ENCODE data around the gene DCHS2.

Gene DCHS2

GRCh38 chr4:154450966-154451365 is 40.6 kb downstream of the DCHS2 start:
- no peak for DNase-seq (ENCODE audit: low read depth in 2 of 2)

DNA sequence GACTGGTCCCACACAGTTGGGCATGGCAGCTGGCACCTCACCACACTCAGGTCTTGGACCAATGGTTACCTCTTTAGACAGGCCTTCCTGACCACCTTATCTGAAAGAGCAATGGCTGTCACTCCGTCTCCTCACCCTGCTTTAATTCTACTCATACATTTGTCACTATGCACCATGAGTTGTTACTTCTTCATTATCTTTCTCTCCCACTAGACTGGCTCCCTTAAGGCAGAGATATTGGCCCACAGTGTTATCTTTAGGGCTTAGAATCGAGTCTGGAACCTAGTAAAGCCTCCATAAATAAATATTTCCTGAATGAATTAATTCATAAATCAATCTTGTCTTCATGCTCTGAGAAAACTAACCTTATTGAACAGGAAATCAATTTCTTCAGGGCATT is 46.6 kb downstream of the DCHS2 start:
- DNase-seq (ENCODE audit: low read depth in 2 of 2), result no peak

GRCh38 chr4:154441982-154442381 is 49.6 kb downstream of the DCHS2 start:
- DNase-seq (ENCODE audit: low read depth in 2 of 2), result no peak

DNA sequence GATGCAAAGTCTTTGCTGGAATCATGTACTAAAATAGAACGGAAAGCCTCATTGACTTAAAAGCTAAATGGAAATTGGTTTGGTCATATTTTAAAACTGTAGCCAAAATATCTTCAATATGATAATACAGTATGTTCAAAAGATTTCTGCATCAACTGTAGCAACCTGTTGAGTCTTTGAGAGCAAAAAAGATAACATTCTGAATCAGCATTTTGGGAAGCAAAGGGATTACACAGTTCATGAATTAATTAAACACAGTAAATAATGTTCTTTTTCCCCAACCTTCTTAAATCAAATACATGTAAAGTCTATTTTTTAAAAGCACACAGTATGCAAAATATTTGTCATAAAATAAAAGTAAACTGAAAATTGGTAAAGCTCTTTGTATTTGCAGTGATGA is 50.5 kb downstream of the DCHS2 start:
- no peak for DNase-seq (ENCODE audit: low read depth in 2 of 2)

- no peak for DNase-seq (ENCODE audit: low read depth in 2 of 2)
Measured at GRCh38 chr4:154439224-154439623, 52.4 kb downstream of the DCHS2 start.

DNA sequence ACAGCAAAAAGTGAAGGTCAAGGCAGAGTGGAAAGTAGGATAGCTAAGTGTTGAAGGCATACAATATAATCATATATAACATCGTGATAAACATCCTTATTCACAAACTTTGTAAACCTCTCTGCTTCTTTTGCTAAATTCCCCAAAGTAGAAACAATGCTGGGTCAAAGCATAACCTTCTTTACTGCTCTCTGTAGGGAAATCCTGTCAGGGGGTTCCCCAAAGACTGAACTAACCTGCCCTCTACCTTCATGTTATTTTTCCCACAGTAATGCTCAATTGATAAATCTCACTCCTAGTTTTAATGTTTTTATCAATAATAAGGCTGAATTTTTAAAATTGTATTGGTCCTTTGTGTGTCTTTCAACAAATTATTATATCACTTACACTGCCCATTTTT is 55.7 kb downstream of the DCHS2 start:
- DNase-seq (ENCODE audit: low read depth in 2 of 2), result no peak

- DNase-seq (ENCODE audit: low read depth in 2 of 2), result no peak
Measured at GRCh38 chr4:154433543-154433942, 58.1 kb downstream of the DCHS2 start.

GRCh38 chr4:154429176-154429575 is 62.4 kb downstream of the DCHS2 start:
- no peak for DNase-seq (ENCODE audit: low read depth in 2 of 2)

GRCh38 chr4:154427149-154427548 is 64.5 kb downstream of the DCHS2 start:
- no peak for DNase-seq (ENCODE audit: low read depth in 2 of 2)

DNA sequence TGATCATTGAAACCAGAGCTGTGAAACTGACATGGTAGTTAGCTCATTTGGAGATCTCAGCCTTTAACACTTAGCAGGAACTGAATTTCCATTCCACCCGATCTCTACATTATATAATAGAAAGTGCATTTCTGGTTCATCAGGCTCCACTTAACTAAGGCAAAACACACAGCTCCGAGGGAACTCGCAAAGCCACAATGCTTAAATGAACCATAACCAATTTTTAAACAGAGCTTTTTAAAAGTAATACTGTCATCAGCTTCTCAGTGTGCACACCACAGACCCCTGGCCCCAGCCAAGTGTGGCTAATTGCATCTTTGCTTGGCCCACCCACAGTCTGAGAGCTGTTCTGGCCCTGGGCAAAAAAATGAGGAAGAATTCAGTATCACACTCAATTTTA is 66.1 kb downstream of the DCHS2 start:
- no peak for DNase-seq (ENCODE audit: low read depth in 2 of 2)

- DNase-seq (ENCODE audit: low read depth in 2 of 2), result no peak
Measured at GRCh38 chr4:154424810-154425484, 66.7 kb downstream of the DCHS2 start.

- no peak for DNase-seq (ENCODE audit: low read depth in 2 of 2)
Measured at GRCh38 chr4:154422152-154422551, 69.4 kb downstream of the DCHS2 start.

DNA sequence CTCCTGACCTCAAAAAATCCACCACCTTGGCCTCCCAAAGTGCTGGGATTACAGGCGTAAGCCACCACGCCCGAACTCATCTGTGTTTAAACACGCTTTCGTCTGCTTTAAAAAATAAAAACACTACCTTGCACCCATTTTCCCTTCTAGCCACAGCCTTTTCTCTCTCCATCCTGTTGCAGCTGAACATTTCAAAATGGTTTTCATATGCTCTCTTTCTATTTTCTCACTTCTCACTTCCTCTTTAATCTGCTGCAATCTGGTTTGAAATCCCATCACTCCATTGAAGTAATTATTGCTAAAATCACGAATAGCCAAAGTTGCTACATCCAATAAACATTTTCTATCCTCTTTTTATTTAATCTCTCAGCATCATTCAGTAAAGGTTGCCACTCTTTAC is 70.0 kb downstream of the DCHS2 start:
- DNase-seq (ENCODE audit: low read depth in 2 of 2), result no peak

DNA sequence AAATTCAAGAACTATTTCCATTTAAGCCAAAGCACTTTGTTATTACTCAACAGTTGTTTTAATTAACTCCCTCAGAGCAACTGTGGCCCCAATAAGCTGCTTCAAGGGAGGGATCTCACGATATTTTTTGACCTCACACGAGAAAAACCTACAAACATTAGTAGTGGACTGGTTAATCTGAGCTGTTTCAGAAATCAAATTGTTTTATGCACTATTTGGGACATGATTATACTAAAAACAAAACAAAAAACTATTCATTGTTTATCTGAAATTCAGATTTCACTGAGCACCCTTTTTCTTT is 74.3 kb downstream of the DCHS2 start:
- DNase-seq (ENCODE audit: low read depth in 2 of 2), result no peak

GRCh38 chr4:154416190-154416547 is 75.4 kb downstream of the DCHS2 start:
- DNase-seq (ENCODE audit: low read depth in 2 of 2), result no peak

- no peak for DNase-seq (ENCODE audit: low read depth in 2 of 2)
Measured at GRCh38 chr4:154415313-154415712, 76.3 kb downstream of the DCHS2 start.

- no peak for DNase-seq (ENCODE audit: low read depth in 2 of 2)
Measured at GRCh38 chr4:154414796-154415195, 76.8 kb downstream of the DCHS2 start.

- no peak for DNase-seq (ENCODE audit: low read depth in 2 of 2)
Measured at GRCh38 chr4:154414371-154414770, 77.2 kb downstream of the DCHS2 start.

- no peak for DNase-seq (ENCODE audit: low read depth in 2 of 2)
Measured at GRCh38 chr4:154407443-154407842, 84.2 kb downstream of the DCHS2 start.

- no peak for DNase-seq (ENCODE audit: low read depth in 2 of 2)
Measured at GRCh38 chr4:154406018-154406795, 85.4 kb downstream of the DCHS2 start.

GRCh38 chr4:154399259-154399974 is 92.2 kb downstream of the DCHS2 start:
- DNase-seq (ENCODE audit: low read depth in 2 of 2), result no peak

DNA sequence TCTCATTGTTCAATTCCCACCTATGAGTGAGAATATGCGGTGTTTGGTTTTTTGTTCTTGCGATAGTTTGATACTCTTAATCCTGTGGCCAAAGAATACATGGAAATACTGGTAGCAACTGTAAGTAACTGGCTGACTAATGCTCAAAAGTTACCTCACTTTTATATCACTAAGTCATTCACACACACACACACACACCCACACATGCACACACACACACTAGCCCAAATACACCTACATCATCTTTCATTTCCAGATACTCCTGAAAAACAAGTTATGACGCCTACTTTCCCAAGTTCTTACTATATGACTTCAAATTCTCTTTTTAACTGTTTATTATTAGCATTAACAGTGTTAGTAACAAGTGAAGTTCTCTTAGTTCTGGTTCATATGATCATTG is 101.3 kb downstream of the DCHS2 start:
- DNase-seq (ENCODE audit: low read depth in 2 of 2), result no peak

GRCh38 chr4:154389148-154389547 is 102.5 kb downstream of the DCHS2 start:
- no peak for DNase-seq (ENCODE audit: low read depth in 2 of 2)
